H4 (cell line): ENCODE data around the gene MRPS14. TPM values are rescaled to one million over a fixed set of nuclear protein-coding genes. Genes with fewer than 3 reads are reported as not detected.
"Not testable (repeated sequence)": the region's sequence is repeated elsewhere in the genome, so short reads cannot be mapped to it uniquely, and the experiment has no call there.

ENCODE experiments used
- DNase-seq: peaks from one replicate; pipeline ENCODE4 v3.0.0-alpha.2; 2015; ENCODE audit warnings: low spot score
- total RNA-seq: library from RNA; depleted of rRNA; stranded (reverse); fragments of >200 nt; shearing (Covaris generic); gene quantifications from 2 replicates; pipeline ENCODE4 v1.2.3, GENCODE V29; 2014; rRNA removed

MRPS14 gene
- 30.3 and 32.7 TPM in 2 replicates for total RNA-seq

DNA sequence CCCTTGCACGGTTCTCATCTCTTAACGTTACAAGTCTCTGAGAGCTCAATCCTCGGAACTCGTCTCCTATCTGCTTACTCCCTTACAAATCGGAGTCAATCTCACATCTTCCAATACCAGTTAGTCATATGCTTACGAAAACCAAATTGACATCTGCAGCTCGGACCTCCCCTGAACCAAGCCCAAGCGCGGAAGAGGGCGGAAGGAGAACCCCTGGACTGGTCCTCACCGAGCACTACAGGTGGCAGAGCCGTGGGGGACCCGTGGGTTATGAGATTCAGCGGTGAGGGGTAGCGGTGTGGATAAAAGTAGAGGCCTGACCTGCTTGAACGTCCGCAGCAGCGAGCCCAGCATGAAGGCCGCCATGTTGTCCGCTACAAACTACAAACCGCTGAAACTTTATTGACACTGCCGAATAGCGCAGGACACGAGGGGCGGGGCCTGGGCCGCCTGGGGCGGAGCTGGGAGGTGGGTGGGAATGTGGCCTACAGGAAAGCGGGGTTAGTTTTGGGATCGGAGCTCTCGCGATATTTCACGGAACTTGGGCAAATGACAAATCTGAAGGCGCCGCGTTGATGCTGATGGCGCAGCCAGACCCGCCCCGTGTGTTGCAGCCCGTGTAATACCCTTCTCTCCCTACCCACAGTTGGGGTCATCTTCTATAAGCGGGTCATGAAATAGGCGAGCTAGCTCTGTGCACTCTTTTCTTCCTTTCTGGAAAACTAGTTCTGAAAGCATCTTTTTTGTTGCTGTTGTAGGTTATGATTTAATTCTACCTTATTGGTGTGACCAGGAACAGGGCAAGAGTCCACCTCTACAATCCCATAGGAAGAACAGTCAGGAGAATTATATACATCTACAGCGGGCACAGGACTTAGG is at the start of gene MRPS14:
Gene MRPS14 (minus strand): TSS at position 383 of the 879 bp plus-strand sequence. CDS start 17 bp downstream, at position 366.
- peak; percentile 94 for DNase-seq

GRCh38 chr1:175072099-175072951 is 49.1 kb upstream of the MRPS14 start:
- DNase-seq: peak; percentile 80

- DNase-seq: no peak
Observed at GRCh38 chr1:175071276-175071943, 48.2 kb upstream of the MRPS14 start.

- DNase-seq: no peak
Observed at GRCh38 chr1:175070818-175071217, 47.6 kb upstream of the MRPS14 start.

DNA sequence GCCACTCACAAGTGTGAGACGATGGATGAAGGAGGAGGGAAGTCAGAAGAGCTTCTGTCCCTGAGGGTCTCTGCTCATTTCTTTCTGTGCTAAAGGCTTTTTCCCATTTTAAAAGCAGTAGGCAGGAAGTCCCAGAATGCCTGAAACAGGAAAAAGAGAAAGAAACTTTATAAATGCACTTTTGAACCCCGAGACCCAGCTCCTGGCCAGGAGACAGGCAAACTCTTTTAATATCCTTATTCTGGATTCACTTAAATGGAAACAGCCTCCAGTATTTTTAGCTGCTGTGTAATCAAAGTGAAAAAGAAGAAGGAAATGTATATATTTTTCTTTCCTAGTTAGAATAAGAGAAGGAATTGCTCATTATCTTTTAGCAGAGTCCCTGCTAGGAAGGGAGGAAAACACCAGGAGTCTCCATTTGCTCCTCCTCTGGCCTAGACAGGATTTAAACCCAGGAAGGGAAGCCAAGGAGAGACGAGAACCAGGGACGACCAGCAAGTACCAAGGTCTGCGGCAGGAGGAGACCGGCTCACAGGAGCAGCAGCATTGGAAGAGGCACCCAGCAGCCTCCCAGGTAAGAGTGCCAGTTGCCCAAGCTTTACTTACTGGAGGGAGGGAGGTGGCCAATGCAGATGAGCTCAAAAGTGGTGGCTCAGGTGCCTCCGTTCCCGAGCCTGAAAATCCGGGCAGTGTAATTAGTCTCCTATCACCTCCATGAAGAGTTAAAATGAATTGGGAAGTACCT is 44.3 kb upstream of the MRPS14 start, which contains the start of gene TNN:
Gene TNN (plus strand): TSS at position 472 of the 745 bp plus-strand sequence. CDS start 9,586 bp downstream, outside the sequence.
- no peak for DNase-seq

DNA sequence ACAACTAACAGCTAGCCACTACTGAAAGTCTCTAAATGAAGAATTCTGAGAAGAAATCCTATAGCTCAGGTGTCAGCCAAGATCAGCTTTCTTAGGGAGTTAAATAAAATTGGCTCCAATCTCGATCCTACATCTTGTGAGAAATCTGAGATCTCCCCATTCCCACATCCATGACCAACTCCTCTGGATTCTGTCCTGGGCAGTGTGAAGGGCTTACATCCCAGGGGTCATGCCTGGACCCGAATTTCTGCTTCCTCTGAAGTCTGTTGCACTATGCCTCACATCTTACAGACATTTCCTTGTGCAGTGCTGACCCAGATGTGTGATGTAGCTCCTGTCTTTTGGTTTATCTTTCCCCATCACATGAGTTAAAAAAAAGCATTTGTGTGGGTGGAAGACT is 39.6 kb upstream of the MRPS14 start:
- DNase-seq: no peak

GRCh38 chr1:175062339-175062738 is 39.1 kb upstream of the MRPS14 start:
- DNase-seq: no peak

GRCh38 chr1:175054736-175055135 is 31.5 kb upstream of the MRPS14 start:
- no peak for DNase-seq

DNA sequence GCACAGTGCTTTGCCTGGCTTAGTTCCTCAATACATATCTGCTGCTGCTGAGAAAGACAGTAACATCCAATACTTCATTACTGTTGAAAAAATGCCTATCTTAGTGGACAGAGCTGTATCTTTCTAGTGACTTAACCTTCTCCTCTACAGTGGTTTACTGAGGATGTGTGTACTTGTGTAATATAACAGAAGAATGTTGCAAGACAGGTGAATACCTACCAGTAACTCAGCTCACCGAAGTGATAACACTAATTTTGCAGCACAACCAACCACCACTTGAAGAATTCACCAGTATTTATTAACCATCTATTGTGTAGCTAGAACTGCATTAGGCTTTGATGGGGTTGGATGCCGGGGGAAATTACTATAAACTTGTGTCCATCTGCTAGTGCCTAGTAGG is 27.8 kb upstream of the MRPS14 start:
- no peak for DNase-seq

GRCh38 chr1:175045519-175045918 is 22.3 kb upstream of the MRPS14 start:
- no peak for DNase-seq

DNA sequence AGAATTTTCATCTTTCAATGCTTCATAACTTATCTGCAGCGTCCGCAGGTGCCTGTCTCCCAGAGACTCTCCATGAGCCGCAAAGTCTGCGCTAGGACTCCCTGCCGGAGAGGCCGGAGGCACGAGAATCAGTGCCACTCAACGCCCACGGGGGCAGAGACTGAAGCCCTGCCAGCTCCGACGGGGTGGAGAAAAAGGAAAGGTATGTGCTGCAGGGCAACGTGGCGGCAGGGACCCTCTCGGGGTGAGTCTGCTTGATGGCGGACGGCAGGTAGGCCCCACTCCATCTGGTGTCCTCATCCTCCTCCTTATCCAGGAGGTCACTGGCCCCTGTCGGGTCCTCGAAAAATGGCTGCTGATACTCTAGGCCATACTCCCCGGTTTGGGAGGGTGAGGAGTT is 21.9 kb upstream of the MRPS14 start:
- DNase-seq: no peak

GRCh38 chr1:175044591-175044990 is 21.4 kb upstream of the MRPS14 start:
- DNase-seq: not testable (repeated sequence)

GRCh38 chr1:175043824-175044223 is 20.6 kb upstream of the MRPS14 start:
- no peak for DNase-seq

DNA sequence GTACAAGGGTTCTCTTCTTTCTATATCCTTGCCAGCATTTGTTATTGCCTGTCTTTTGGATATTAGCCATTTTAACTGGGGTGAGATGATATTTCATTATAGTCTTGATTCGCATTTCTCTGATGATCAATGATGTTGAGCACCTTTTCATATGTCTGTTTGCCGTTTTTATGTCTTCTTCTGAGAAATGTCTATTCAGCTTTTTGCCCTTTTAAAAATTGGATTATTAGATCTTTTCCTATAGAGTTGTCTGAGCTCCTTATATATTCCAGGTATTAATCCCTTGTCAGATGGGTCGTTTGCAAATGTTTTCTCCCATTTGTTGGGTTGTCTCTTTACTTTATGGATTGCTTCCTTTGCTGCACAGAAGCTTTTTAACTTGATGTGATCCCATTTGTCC is 19.4 kb upstream of the MRPS14 start:
- no peak for DNase-seq

DNA sequence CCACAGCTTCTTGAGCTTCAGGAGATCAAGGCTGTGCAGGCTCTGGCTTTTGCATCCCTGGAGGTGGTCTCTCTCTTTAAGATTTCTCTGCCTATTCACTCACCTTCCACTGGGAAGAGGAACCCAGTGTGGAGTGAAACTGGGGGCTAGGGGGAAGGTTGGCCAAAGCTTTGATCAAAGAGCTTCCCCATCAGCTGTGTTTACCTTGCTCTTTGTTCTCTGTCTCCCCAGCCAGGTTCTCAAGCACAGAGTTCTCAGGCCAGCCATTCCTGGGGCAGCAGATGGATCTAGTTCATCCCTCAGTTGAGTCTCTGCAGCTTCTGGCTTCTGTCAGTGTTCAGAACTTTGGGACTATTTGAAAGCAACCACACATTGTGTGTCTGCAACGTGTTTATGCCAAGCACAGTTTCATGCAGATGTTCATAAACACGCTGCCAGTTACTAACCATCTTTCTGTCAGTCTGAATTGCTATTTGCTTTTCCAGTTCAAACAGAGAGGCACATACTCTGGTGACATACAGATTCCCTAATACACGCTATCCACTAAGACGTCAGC is 17.2 kb upstream of the MRPS14 start:
- no peak for DNase-seq

DNA sequence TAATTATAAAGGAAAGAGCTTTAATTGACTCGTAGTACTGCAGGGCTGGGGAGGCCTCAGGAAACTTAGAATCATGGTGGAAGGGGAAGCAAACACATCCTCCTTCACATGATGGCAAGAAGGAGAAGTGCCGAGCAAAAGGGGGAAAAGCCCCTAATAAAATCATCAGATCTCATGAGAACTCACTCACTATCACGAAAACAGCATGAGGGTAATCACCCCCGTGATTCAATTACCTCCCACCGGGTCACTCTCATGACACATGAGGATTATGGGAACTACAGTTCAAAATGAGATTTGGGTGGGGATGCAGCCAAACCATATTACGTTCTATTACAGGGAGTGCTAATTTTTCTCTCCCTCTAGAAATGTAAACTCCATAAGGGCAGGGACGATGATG is 14.2 kb upstream of the MRPS14 start:
- no peak for DNase-seq

DNA sequence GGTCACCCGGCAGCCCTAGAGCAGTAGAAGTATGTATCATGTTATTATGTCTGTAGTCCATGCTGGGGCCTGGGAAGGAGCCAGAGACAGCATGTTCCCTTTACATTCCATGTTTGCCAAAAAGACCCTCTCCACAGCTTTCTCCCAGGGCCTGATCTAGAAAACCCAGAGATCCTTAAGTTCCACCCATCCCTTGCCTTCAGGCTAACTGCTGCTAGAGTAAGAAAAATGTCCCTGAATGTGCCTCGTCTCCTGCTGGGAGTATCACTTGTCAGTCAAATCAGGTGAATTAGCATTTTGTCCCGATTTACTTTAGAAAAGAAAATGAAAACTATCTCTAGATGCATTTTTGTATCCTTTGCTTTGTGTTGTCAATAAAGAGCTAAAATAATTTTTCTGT is 13.3 kb upstream of the MRPS14 start:
- DNase-seq: no peak

DNA sequence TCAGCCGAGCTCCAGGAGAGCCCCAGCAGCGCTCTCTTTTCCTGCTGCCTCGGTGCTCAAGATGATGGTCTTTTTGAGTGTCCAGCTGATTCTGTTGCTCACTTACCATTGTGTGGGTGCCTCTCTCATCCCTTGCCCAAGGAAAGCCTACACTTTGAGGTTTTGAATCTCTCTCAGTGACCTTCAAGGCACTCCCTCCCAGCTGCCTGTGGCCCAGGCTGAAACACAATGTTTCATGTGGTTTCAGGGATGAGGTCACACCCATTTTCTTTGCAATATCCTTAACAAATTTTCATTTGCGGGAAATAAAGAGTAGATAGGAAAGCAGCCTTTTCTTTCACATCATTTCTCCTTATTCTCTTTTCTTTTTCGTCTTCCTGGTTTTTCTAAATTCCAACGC is 12.6 kb upstream of the MRPS14 start:
- no peak for DNase-seq

GRCh38 chr1:175034775-175035174 is 11.6 kb upstream of the MRPS14 start:
- DNase-seq: no peak

DNA sequence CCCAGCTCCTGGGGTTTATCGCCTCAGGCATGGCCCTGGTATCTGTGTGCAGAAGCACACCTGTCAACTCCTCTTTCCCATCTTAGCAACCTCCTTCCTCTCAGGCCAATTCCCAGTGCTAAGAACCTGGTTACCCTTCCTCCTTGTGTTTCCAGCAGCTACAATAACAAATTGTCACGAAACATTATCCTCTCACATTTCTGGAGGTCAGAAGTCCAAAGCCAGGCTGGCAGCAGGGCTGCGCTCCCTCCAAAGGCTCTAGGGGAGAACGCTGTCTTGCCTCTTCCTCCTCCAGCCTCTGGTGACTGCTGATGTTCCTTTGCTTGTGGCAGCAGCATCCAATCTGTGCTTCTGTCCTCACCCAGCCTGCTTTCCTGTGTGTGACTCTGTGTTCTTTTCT is 10.7 kb upstream of the MRPS14 start:
- no peak for DNase-seq

DNA sequence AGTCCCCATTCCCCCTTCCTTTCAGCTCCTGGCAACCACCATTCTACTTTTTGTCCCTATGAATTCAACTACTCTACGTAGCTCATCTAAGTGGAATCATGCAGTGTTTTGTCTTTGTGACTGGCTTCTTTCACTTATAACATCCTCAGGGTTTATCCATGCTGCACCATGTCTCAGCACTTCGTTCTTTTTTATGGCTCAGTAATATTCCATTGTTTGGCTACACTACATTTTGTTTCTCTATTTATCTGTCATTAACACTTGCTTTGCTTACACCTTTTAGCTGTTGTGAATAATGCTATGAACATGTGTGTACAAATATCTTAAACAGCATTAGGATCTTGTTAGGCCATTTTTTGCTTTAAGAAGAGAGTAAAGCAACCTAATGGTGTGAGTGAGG is 1.5 kb upstream of the MRPS14 start:
- no peak for DNase-seq
